Loucy (cell line): ENCODE measurements around the gene SAMD4A.

ENCODE experiments used
- CTCF ChIP-seq: fragments of 200-600 bp; sonication (generic); conservative IDR thresholded peaks from 2 replicates; pipeline ENCODE4 v1.5.1; 2014; ENCODE audit warnings: mild to moderate bottlenecking, antibody characterized with exemption, low read length
- EZH2phosphoT487 ChIP-seq: fragments of 200-600 bp; IDR thresholded peaks from 2 replicates; pipeline ENCODE4 v1.6.1; 2018; ENCODE audit warnings: antibody characterized with exemption, mild to moderate bottlenecking, moderate library complexity, borderline replicate concordance

- no peak for TF ChIP-seq CTCF
- TF ChIP-seq EZH2phosphoT487 = no peak
These were observed 38.0 kb upstream of the SAMD4A start for GRCh38 chr14:54528973-54529372.
